NK-92 treated with Interleukin-12 subunit alpha and Interleukin-12 subunit beta, amount 100 ng/mL, for 24 hours (cell line): Measurements from ENCODE around the gene CTIF.

Source experiments
- DNase-seq: peaks from one replicate; lab custom pipeline; 2025; lab: John Stamatoyannopoulos, UW

The CTIF gene

DNA sequence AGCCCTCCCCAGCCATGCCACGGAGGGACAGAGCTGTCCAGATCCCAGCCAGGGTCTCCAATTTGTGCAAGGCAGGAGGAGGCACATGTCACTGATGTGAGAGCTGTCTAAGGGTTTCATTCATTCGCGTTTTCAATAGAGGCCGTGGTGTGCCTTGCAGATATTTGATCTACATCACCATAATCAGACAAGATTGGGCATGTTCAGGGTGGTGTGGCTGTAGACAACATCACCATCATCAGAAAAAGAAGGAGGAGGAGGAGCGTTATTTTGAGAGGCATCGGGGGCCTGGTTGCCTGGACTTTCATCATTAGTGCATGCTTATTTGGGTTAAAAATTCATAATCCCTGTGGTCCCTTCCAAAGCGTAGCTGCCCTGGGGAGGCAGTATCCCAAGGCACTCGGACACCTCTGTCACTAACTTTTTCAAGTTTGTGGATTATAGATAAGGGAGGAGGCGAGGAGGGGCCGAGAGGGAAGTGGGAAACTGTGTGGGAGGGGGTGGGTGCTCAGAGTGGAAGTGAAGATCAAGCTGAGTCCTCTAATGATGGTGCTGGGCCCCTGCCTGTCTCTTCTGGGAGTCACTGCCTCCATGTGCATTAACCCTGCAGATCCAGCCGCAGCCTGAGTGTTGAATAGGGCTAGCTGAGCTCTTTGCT lies 194.1 kb downstream of the CTIF start:
- no peak for DNase-seq

DNA sequence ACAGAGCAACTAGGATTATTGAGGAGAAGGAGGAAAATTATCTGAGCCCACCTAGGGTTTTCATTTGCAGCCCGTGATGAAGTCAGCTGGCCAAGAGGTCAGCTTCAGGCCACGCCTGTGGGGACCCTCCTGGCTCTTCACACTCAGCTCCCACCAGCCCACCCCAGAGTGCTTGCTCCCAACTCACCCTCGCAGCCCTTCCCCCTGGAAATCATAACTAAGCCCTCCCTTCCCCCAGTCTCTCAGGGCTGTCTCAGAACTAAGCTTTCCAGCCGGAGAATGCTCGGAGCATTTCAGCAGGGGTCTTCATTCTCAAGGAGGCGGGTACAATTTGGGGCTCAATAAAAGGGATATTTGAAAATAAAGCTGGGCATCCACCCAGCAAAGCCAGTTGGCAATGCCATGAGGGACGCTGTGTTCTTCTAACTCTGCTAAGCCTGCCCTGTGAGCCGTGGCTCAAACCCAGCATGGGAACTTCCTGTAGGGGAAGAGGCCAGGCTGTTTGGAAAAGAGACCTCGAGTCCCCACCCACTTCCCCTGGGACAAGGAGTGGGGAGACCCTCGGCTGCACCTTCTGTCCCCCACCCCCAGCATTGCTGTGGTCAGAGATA lies 194.9 kb downstream of the CTIF start:
- DNase-seq = no peak

DNA sequence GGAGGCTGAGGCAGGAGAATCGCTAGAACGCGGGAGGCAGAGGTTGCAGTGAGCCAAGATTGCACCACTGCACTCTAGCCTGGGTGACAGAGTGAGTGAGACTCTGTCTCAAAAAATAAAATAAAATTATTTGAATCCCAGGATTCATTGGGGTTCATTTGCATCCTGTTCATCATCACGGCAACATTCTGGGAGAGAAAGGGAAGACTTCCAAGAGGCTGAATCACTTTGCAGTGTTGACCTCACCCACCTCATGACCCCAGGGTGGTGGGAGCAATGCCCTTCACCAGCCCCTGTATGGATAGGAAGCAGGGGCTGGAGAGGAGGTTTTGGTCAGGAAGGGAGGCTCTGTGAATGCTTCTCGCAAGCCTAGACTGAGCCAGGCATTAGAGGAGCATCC lies 195.6 kb downstream of the CTIF start:
- DNase-seq = no peak

DNA sequence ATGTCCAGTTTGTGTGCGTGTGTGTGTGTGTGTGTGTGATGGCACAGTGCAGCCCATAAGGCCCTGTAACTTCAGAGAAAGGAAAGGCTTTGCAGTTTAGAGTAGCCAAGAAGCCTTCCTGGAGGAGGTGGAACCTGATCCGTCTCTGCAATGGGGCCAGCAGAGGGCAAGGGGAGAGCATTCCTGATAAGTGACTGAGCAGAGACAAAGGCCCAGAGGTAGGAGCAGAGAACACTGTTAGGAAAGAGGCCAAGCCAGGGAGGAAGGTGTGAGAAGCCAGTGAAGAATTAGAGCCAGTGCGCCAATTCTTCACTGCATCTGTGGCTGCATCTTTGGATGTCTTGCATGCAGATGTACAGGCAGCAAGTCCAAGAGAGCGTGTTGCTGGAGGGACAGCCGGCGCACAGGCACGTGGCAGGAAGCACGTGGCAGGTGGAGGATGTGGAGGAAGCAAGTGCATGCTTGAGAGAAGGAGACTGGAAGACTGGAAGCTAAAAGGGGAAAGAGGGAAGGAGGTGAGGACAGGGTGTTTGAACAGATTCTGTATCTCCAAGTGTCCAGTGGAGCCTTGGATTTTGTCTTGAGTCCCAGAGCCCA lies 196.3 kb downstream of the CTIF start:
- no peak for DNase-seq

DNA sequence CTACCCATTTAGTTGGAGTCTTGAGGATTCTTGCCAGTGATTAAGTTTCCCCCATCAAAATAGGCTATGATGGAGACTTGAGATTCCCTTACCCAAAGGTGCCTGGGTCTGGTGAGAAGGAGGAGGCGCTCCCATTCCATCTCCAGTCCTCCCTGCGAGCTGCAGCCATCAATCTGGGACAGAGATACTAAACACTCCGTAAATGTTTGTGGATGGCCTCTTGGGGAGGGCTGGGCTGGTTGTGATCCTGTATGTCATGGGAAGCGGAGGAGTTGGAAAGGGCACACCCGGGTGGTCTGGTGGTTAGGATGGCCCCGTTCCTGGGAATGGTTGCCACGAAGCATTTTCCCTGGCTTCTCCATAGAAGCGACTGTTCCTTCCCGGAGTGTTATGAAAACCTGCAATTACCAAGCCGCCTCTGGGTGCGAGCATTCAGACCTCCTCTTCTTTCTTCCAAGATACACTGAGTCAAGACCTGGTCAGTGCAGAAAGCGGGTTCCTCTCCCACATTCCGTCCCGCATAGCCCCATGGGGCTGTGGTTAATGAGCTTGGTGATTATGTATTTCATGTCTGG lies 196.9 kb downstream of the CTIF start:
- no peak for DNase-seq

DNA sequence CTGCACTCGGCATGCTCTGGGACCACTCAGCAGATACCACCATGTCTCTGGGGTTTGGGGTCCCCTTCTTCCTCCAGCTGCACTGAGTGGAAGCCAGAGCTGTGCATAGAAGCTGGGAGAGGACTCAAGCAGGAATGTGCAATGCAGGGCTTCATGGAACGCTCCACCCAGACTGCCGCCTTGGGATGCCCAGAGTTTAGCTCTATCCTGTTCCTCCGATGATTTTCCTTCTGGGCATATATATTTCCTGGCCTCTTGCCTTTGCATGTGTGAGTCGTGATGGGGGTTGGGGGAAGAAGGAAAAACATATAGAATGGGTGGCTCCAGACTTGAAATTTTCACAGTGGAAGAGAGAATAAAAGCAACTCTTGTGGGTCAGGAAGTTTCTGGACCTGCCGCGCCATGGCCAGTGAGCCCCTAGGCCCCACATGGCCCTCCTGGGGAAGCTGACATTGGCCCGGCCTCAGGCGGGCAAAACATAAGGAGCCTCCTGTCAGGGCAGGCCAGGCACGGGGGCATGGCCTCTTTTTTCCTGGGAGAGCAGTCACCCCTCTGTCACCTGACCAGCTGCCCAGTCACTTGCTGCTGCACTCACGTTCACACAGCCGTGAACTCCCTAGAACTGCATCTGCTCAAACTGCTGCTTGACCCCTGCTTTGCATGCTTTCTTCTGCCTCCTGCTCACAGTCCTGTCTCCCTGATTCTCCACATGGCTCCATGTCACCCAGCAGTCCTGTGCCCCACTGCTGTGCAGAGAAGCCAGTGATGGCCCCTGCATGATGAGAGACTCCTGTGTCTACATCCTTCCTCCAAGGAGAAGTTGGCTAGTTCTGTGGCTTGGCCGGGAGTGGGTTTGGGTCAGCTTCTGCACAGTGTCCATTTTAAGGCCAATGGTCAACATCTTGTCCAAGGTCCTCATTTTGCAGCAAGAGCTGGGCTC lies 197.8 kb downstream of the CTIF start:
- DNase-seq = no peak

DNA sequence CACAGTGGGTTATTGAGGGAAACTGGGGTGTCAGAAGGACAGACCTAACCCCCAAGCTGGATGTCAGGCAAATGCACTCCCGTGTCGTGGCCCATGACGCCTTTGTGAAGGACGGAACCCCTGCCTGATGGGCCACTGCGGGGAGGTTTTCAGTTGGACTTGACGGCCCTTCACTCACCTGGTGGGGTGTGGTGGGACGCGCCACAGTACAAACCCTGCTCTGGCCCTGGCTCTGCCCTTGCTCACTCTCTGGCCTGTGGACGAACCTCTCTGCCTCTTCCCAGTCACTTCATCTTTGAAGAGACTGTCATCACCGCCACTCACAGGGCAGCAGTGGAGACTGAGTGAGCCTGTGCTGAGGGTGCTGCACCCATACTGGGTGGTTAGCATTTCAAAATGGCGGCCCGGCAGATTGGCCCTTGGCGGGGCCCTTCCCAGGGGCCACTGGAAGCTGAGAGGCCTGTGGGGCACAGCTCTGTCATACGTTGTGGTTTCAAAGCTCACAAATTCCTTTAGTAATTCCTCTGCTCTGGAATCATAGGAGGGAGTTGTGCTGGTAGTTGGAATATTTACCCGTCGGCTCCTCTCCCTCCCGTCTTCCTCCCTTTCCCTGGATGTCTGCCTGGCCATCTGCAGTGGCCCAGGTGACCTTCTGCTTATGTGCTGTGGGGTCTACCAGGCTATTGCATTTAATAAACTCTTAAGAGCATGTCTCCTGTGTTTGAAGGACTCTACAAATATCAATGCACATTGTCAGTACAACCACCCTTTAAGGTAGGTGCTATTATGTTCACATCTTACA lies 200.6 kb downstream of the CTIF start:
- DNase-seq = no peak

DNA sequence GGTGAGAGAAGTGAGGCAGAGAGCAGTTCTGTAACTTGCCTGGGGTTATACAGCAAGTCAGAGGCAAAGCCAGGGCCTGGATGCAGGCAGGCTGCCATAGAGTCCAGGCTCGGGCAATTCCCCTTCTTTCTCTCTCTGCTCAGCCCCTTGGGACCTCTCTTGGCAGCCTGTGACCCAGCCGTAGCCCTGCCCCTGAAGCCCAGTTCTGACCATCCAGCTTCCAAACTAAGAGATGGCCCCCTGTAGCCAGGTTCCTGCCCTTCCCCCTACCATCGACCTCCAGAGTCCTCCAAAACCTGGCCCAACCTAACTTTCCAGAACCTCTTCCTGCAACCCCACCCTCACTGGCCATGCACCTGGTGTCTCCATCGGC lies 201.2 kb downstream of the CTIF start:
- no peak for DNase-seq

DNA sequence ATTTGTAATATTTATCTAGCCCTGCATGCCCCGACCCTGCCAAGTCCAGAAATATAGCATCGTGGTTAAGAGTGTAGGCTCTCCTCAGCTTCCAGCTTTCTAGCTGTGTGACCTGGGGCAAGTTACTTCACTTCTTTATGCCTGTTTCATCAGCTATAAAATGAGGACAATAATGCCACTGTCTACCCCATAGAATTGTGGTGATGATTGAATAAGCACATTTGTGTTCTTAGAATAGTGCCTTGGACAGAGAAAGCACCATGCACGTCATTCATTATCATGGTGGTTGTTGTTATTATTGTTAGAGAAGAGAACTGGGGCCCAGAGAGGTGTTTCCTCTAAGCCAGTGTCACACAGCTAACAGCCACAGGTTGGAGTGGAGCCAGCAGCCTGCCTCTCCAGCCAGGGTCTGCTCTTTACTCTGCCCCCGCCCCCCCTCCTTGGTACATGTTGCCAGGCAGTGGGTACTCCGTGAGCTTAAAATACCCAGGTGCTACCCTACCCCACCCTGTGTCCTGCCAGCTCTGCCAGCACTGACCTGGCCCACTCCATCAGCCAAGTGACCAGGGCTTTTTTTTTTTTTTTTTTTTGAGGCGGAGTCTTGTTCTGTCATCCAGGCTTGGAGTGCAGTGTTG lies 202.1 kb downstream of the CTIF start:
- DNase-seq = no peak

DNA sequence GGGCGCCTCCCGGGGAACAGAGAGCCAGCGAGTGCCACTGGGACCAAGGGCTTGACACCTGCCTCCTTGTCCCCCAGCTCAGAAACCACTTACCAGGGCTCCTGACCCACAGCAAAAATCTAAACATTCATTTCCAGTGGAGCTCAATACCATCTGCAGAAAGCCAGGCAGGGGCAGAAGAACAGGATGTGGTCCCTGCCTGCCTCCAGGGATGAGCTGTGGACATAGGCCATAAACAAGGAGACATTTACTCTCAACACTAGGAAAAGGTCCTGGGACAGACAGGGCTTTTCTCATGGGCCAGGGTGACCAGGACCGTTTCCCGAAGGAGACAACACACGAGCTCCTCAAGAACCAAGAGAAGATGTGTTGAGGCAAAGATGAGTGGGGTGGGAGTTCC lies 203.0 kb downstream of the CTIF start:
- DNase-seq = no peak

DNA sequence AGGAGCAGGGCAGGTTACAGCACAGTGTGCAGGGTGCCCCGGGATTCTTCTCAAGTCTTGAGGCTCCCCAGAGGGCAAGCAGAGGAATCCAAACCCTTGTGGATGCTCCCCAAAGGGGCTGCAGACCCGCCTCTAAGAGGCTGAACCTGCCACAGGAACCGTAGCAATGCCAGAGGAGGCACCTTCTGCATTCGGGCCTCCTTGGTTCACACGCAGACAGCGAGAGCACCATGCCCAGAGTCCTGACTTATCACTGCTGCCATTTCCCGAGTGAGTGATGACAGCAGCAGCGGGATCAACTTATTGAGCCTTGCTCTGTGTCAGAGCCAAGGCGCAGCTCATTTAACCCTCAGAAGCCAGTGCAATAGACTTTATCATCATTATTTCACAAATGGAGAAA lies 203.5 kb downstream of the CTIF start:
- DNase-seq = no peak

DNA sequence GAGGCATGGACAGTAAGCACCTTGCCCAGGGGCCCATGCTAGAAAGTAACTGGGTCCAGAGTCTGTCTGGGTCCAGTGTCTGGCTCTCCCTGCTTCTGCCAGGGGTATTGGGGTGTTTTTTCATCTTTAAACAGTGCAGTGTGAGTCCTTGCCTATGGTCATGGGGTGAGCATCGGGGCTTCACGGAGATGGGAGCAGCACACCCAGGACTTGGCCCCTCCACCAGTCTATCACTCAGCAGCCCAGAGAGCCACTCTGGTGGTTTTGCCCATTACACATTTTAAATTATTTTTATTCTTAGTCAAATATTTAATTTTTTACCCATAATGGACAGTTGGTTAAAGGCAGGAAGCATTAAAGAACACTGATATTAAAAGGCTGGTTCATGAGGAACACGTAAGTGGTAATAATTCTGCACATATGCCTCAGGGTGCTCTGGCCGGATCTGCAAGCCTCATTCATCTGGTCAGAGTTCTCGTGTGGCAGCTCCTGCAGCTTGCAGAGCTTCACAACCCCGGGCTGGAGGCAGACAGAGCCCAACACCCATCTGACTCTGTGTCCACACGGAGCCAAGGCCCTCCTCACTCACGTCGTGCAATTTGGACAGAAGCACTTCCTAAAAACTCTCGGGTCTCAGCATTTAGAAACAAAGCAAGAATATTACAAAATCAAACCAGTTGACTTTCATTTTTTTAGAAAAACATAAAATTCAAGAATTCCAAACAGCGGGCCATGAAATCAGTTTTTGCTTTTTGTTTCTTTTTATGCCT lies 204.1 kb downstream of the CTIF start:
- DNase-seq = no peak

DNA sequence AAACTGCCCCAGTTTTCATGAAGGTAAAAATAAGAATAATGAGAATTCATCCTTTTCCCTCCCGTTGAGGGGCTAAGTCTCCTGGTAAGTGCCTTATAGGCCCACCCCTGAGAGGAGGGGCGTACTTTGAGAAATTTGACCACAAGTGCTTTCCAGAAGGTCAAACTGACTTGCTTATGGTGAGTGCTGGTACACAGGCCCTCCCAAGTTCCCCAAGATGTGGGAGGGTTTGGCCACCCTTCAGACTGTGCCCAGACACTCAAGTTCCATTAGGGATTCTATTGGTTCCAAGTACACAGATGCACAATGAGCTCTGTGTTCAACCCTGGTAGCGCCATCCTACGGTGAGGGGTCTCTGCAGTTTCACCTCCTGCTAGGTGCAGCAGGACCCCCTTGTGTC lies 205.1 kb downstream of the CTIF start:
- no peak for DNase-seq

DNA sequence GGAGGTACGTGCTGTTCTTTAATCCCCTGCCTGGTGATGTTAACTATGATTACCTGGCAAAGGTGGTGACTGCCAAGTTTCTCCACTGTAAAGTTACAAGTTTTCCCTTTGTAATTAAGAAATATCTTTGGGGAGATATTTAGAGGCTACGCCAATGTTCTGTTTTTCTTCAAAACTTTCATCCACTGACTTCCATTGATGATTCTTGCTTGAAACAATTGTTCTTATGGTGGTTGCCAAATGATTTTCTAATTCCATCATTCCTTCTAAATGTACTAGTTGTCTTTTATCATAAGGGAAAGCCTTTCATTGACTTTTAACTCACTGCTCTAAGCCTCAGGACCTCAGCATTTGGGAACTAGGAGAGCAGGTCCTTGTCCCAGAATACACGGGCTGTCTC lies 206.5 kb downstream of the CTIF start:
- no peak for DNase-seq

DNA sequence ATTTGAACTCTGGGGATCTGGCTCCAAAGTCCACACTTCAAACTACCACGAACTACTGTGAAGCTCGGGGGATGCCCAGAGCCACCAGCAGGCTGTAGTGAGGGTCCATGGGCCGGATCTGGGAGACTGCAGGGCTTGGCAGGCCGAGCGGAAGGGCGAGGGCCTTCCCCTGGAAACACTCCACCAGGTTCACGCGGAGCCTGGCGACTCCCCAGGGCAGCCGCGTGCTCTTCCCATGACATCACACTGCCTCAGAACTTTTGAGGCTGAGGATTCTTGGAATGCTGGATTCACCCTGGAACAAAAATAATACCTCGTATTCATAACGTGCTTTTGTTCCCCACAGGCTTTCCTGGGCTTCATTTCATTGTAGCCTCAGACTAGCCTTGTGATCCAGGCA lies 210.9 kb downstream of the CTIF start:
- DNase-seq = no peak

DNA sequence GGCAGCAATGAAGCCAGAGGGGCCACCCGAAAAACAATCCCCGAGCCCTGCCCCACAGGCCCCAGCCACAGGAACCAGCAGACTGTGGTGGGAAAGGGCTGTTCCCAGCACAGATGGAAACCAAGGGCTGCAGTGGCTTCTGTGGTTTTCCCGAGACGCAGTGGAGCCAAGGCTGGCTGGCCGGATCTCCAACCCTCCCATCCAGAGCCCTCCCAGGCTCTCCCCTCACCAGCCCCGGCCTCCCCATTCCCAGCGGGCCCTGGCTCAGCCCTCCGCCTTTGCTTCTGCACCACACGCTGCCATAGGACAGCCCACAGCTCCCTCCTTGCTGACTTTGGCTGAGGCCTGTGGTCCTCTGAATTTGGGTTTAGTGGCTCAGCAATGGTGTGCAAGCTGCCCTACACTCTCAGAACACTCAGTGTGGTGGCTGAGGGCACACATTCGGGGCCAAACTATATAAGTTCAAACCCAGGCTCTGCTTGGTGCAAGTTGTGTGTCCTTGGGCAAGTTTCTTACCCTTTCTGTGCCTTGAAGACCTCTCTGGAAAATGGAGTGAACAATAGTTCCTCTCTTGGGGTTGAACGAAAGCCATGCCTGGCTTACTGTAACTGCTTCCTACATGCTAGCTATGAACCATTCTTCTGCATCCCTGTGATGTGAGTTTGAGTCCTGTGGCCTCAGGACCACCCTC lies 211.8 kb downstream of the CTIF start:
- DNase-seq = no peak

DNA sequence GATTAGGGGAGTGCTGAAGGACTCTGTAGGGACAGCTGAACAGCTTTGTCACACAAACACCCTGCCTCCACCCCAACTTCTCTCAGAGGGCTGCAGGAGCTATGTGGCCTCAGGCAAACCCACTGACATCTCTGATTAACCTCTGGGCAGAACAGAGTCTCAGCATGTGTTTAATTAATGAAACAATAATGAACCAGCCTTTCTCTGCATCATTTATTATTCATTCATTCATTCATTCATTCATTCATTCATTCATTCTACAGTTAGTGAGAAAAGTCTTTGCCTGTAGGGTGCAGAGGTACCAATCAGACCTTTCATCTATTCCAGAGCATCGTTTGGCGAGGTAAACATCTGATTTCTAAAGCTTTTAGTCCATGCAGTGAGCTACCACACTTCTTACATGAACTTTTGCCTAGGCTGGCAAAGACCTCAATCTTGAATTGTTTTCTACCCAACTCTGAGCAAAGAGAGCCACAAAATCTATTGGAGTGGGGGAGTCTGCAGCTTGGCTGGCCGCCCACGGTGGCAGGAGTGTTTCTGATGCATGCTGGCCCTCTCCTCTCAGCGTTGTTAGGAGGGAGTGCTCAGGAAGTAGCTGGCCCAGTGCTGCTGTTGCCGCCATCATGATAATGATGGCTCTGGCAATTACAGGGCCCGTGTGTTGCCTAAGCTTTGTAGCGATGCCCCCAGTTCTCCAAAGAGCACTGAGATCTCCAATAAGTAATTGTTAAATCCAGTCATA lies 213.1 kb downstream of the CTIF start:
- DNase-seq = no peak

DNA sequence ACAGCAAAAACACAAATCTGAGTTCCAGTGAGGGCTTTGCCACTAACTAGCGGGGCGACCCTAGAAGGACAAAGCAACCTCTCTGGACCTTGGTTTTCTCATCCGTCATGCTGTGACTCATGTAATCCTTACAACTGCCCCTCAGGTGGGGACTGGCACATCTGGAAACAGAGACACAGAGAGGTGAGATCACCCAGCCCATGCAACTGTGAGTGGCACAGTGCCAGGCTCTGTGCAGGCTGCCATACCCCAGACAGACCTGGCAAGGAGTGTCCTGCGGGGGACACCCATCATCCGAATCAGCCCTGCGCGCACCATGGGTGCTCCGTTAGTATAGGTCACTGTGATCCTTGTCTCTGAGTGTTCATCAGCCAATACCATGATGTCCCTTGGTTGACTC lies 213.6 kb downstream of the CTIF start:
- DNase-seq = no peak

DNA sequence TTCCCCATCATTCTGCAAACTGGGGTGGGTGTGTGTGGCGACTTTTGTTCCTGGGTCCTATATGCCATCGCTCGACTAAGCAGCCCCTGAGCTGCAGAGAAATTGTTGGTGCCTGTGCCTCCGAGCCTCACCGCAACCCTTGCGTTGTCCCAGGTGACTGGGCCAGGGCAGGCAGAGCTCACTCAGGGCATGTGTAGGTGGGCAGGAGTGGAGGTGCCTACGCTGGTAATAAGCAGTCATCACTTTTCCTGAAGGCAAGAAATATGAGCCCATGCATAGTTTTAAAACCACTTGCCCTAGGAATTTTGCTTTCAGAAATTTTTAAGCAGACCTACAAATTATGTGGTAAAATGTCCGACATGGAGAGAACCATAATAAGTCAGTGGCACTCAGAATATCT lies 214.1 kb downstream of the CTIF start:
- DNase-seq = no peak
